ENCODE data around the gene ELOVL6. TPM values are rescaled to one million over a fixed set of nuclear protein-coding genes. Genes with fewer than 3 reads are reported as not detected.

Gene ELOVL6
- total and polyA plus RNA-seq, 12 donors: 0.84 to 7.7 (median 2.8) TPM

DNA sequence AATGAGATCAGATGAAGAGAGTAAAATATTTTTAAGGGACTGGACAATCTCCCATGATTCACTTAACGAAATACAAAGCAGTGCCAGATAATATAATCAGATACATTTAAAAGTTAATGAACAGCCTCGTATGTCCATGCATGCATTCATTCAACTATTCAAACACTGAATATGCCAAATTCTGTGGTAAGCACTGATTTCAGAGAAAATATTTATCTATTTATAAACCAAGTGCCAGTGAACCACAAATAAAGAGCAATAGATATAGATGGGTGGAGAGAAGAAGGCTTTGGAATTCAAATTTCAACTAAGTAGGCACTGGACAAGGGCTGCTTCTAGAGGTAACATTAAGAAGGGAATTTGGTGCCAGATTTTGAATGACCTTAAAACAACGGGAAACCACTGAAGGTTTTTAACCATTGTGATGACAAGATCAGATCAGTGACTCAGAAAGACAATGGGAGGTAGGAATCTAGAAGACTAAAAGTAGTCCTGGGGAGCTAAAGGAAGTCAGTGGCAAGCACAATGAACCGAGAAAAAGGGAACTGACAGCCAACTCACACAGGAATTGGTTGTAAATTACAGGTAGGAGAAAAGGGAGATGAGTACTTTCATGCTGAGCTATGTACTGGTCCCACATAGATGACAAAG lies 14.2 kb downstream of the ELOVL6 start:
- ATAC-seq (no peak), DNase-seq (no peak)
- no peak overlapping the region for H3K27ac ChIP-seq
- TF ChIP-seq, protein P1, sequence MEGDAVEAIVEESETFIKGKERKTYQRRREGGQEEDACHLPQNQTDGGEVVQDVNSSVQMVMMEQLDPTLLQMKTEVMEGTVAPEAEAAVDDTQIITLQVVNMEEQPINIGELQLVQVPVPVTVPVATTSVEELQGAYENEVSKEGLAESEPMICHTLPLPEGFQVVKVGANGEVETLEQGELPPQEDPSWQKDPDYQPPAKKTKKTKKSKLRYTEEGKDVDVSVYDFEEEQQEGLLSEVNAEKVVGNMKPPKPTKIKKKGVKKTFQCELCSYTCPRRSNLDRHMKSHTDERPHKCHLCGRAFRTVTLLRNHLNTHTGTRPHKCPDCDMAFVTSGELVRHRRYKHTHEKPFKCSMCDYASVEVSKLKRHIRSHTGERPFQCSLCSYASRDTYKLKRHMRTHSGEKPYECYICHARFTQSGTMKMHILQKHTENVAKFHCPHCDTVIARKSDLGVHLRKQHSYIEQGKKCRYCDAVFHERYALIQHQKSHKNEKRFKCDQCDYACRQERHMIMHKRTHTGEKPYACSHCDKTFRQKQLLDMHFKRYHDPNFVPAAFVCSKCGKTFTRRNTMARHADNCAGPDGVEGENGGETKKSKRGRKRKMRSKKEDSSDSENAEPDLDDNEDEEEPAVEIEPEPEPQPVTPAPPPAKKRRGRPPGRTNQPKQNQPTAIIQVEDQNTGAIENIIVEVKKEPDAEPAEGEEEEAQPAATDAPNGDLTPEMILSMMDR (IDR thresholded peaks at IDR 0.05): no peak
- 66 to 67% methylated on average over 4 of the region's 4 CpGs for WGBS, 2 donors
- H3K4me1 ChIP-seq: no peaks in the 10 kb centered on the region
- intact Hi-C loops (cut with DNase I): no loop called here
- H3K36me3 ChIP-seq: no peaks in the 10 kb centered on the region
- H3K27me3 ChIP-seq: no peaks in the 10 kb centered on the region
- H3K4me3 ChIP-seq: no peak overlapping the region
- no peaks in the 10 kb centered on the region for H3K9me3 ChIP-seq

DNA sequence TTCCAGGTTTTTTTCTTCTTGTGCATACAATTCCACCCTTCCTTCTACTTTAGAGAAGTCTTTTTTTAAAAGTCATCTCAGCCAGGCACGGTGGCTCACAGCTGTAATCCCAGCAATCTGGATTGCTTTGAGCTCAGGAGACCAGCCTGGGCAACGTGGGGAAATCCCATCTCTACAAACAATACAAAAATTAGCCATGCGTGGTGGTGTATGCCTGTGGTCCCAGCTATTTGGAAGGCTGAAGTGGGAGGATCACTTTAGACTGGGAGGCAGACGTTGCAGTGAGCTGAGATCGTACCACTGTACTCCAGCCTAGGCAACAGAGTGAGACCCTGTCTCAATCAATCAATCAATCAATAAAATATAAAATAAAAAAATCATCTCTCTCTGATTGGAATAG lies 14.8 kb downstream of the ELOVL6 start:
- Histone ChIP-seq H3K27me3 (no peaks in the 10 kb centered on the region), H3K27ac (no peak overlapping the region), H3K9me3 (no peaks in the 10 kb centered on the region), H3K4me1 (no peaks in the 10 kb centered on the region), H3K4me3 (no peak overlapping the region), H3K36me3 (no peaks in the 10 kb centered on the region)
- DNase-seq (no peak), ATAC-seq (no peak)
- intact Hi-C loops (cut with DNase I): no loop called here
- WGBS, 2 donors: 80% methylated on average over 5 of the region's 5 CpGs
- TF ChIP-seq, protein P1 (IDR thresholded peaks at IDR 0.05): no peak

DNA sequence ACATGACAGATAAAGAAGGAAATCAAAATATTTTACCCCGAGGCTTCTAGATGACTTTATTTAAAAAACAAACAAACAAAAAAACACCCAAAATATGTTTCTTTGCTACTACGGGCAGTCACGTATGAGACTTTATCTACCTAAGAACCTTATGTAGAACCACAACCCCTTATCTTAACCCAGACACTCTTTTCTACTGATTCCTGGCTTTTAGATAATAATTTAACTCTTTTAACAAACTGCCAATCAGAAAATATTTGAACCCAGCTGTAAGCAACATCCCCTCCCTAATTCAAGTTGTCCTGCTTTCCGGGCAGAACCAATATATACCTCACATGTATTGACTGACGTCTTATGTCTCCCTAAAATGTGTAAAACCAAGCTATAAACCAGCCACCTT lies 15.4 kb downstream of the ELOVL6 start:
- Histone ChIP-seq H3K4me1 (no peaks in the 10 kb centered on the region), H3K36me3 (no peaks in the 10 kb centered on the region), H3K4me3 (no peak overlapping the region), H3K27ac (no peak overlapping the region), H3K27me3 (no peaks in the 10 kb centered on the region), H3K9me3 (no peaks in the 10 kb centered on the region)
- TF ChIP-seq, protein P1 (IDR thresholded peaks at IDR 0.05): no peak
- intact Hi-C loops (cut with DNase I): no loop called here
- ATAC-seq (no peak), DNase-seq (no peak)
- WGBS, 2 donors: 92% methylated on average over 5 of the region's 5 CpGs

DNA sequence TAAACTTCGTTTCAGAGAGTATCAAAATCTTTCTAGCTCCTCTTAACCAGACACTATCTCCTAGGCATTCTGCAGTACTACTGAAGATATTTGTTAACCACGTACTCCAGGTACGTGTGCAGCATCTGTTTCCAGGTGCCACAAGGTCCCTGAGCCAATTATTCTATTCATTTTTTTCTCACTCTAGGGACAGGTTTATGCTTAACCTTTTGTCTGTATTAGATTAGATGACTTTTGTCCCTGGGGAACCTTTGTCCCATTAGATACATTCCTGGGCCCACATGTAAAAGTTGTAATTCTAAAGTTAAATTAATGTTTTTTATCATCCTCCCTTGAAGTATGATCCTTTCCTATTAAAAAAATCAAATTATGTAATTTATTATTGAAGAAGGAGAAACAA lies 16.5 kb downstream of the ELOVL6 start:
- WGBS, 2 donors: 83 to 87% methylated on average over 3 of the region's 3 CpGs
- TF ChIP-seq, protein P1 (IDR thresholded peaks at IDR 0.05): no peak
- no peak for ATAC-seq
- no peaks in the 10 kb centered on the region for H3K9me3 ChIP-seq
- no peak for DNase-seq
- H3K4me3 ChIP-seq: no peak overlapping the region
- H3K36me3 ChIP-seq: no peaks in the 10 kb centered on the region
- intact Hi-C loops (cut with DNase I): no loop called here
- H3K27ac ChIP-seq: no peak overlapping the region
- H3K4me1 ChIP-seq: no peaks in the 10 kb centered on the region
- no peaks in the 10 kb centered on the region for H3K27me3 ChIP-seq
